Renal cortical epithelial cell (primary cell): ENCODE data around the gene TMEM151B. TPM values are rescaled to one million over a fixed set of nuclear protein-coding genes. Genes with fewer than 3 reads are reported as not detected.
"Not testable (repeated sequence)": the region's sequence is repeated elsewhere in the genome, so short reads cannot be mapped to it uniquely, and the experiment has no call there.

Experiments
- DNase-seq: peaks from one replicate; pipeline ENCODE4 v3.0.0-alpha.2; 2011; ENCODE audit warnings: low read depth
- total RNA-seq: library from RNA; depleted of rRNA; stranded (reverse); fragments of >200 nt; gene quantifications from 2 replicates; pipeline ENCODE4 v1.2.3, GENCODE V29; 2014

The TMEM151B gene
- total RNA-seq, 1 donor from 2014 or later: not detected

DNA sequence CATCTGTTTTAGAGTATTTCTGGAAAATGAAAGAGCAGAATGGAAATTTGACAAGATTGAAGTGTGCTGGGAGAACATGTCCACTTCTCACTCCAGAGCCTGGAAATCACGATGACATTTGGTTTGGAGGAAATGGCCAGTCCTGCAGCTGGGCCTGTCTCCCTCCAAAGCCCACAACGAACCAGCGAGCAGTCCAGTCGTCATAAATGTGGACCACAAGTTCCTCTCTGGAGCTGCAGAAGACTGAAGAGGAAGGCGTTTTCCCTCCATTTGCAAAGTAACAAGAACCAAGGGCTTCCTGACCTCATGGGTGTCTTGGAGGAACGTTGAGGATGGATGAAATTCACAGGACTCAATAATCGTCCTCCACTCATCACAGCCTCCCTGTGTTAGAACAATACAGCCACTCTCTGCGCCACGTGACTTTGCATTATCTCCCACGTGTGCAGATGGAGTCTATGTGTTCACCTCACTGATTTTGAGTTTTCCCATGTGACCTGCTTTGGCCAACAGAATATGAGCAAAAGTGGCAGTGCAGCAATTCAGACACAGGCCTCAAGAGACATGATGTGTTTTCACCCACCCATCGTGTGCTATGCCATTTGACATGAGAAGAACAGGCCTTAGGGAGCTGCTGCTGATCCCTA, 63.1 kb downstream of the TMEM151B start:
- DNase-seq: no peak

DNA sequence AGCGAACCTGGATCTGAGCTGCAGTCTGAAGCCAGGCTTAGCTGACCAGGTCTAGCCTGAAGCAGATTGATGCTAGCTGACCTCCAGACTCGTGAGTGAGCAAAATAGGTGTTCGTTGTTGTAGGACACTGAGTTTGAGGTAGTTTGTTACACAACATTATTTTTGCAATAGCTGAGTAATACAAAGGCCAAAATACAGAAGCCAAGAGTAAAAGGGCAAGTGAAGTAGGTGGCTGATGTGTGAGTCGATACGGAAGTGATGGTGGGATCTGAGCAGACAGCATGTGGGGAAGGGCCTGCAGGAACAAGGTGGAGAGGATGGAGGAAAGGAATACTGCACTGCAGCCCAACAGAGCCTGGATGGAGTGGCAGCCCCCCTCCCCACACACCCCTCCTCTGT, 63.7 kb downstream of the TMEM151B start:
- no peak for DNase-seq

DNA sequence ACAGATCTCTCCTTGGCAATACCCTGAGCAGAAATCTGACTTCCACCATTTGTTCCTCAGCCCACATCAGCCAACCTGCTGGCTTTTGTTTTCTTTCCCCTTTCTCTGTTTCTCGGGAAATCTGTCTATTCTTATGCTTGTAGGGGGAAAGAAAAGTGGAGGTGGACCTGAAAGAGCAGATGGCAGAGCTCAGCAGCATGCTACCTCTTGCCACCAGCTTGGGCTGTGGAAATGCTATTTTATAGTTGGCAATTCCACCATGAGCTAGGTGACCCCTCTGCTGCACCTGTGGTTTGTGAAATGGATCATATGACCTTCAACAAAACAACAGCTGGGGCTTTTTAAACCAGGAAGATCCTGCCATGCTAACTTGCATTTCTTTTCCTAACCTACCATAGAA, 65.4 kb downstream of the TMEM151B start:
- no peak for DNase-seq

DNA sequence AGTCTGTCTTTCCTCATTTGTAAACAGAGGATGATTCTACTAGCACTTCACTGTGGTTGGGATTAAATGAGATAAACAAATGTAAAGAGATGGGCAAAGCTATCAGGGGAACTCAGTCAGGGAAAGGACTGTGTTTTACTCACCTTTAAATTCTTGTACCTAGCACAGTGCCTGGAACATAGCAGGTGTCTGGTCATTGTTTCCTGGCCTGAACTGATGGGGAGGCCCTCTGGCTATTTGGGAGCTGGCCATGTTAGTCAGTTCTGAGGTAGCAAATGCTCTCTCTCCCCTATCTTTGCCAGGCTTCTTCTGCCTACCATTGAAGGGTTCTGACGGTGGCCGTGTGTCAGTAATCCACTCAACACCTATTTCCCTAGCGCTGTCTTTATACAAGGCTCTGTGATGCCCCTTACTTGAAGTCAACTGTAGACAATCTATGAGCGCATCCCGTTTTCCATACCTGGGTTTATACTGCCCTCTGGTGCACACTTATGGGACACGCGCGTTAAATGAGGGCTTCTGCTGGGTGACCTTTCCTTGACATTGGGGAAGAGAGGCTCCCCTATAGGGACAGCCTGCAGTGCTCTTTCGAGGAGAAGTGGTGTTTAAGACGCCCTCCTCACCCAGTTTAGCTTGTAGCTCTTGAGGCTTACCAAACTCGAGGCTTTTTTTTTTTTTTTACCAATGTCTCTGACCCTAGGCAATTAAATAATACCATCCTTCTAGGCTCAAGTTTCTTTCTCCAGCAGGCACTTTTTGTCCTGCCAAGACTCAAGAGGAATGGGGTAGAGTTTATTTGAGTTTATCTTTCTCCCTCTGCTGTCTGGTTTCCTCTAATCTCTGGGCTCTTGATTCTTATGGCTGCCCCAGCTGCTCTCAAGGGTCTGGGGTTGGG, 68.2 kb downstream of the TMEM151B start:
- DNase-seq: peak; percentile 46

DNA sequence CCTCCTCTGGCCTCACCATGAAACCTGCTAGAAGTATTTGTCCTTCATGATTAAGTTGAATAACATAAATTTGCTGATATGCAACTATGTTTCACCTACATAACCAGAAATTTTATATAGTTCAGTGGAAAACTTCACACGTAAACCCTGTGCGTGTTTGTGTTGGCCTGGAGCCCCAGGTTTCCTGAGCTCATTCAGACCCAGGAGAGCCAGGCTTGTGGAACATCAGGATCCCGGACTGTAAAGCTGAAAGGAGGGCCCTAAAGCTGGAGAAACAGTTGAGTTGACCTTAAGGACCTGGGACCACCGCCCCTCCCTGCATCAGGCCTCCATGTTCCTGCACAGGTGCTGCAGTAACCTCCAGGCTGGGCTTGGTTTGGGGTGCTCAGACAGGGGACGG, 69.1 kb downstream of the TMEM151B start:
- no peak for DNase-seq

DNA sequence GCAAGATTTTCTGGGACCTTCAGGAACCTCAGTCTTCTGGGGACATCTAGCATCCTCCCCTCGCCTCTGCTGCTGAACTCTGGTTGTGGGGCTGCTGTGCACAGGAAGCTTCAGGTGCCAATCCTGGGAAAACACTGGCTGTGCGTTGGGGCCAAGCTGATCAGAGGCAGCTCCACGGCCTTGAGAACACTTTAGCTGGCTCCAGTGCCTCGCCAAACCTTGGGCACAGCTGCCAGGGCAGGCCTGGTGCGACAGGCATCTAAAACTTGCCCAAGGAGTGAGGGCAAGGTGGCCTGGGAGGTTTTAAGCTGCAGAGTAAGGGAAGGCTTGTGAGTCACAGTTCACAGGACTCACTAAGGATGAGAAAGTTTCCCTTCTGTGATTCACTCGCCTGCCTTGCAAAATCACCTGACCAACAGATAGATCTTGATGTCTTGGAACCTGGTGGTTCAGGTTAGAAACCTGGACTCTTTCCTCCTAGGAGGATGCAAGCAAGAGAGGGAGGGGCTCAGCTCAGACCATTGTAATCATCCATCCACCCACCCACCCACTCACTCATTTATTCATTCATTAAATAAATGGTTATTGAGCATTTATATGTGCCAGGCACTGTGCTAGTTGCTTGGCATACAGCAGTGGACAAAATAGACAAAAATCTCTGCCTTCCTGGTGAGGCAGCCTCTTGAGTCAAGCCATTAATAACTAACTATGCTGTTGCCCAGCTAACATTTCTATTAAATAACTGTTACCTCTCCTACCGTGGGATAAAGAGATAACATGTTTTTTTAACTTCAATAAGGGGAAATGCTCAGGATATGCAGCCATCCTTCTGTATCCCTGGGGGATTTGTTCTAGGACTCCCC, 69.7 kb downstream of the TMEM151B start:
- peak; percentile 93 for DNase-seq

DNA sequence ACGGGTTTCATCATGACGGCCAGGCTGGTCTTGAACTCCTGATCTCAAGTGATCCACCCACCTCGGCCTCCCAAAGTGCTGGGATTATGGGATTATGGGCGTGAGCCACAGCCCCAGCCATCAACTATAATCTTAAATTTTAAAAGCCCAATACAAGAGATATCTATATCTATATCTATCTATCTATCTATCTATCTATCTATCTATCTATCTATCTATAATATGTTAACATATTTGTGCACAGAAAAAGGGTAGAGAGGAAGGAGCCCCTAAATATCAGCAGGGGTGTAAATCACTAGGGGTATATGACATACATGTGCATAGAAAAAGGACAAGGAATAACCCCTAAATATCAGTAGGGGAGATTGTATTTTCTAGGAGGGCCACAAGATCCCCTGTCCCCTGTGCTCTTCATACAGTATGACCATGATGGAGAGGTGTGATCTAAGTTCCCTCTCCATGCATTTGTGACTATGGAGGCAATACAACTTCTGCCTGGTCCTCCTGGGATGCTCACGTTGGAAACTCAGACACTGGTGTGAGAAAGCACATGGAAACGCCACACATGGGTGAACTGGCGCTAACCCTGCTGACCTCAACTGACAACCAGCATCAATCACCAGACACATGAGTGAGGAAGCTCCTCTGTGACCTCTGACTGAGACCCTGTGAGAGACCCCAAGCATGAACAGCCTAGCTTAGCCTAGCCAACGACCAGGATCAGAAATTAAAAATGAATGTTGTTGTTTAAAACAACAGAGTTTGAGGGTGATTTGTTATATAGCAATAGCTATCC, 71.0 kb downstream of the TMEM151B start:
- DNase-seq: peak; percentile 13

DNA sequence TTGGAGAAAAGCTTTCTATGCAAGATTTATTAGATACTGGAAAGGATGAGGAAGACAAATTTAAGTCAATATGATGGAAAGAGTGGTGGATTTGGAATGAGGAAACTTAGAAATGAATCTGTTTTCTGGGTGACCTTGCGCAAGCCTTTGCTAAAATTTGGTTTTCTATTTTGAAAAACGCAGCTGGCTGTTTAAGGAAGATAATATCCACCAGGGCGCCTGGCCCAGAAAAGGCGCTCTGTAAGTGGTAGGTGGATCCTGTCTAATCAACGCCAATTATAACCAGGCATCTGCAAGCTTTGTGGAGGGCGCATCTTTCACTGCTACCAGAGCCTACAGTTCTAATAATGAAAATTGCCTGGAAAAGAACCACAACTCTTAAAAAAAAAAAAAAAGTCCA, 71.8 kb downstream of the TMEM151B start:
- DNase-seq: no peak

DNA sequence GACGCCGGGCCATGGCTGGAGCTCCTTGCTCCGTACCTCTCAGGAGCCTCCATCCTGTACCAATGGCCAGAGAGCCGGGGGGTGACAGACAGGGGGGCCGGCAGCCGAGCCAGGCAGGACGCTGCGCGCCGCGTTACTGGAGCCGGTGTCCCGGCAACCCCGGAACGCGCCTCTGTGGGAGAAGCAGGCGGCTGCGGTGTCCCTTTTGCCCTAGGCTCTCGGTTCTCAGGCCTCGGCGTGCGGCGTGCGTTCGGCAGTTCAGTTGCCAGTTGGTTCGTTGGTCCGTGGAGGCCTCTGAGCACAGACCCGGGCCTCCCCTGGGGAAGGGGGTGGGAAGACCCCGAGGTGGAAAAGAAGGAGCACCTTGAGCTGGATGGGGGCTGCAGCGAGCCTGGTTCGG, 72.2 kb downstream of the TMEM151B start, which contains the start of gene SPATS1:
Gene SPATS1, plus strand, starts transcription at position 162 of the 400 bp plus-strand sequence. CDS start 446 bp downstream, outside the sequence.
- DNase-seq: no peak

DNA sequence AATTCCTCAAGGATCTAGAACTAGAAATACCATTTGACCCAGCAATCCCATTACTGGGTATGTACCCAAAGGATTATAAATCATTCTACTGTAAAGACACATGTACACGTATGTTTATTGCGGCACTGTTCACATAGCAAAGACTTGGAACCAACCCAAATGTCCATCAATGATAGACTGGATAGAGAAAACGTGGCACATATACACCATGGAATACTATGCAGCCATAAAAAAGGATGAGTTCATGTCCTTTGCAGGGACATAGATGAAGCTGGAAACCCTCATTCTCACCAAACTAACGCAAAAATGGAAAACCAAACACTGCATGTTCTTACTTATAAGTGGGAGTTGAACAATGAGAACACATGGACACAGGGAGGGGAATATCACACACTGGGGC, 76.6 kb downstream of the TMEM151B start:
- DNase-seq: not testable (repeated sequence)

DNA sequence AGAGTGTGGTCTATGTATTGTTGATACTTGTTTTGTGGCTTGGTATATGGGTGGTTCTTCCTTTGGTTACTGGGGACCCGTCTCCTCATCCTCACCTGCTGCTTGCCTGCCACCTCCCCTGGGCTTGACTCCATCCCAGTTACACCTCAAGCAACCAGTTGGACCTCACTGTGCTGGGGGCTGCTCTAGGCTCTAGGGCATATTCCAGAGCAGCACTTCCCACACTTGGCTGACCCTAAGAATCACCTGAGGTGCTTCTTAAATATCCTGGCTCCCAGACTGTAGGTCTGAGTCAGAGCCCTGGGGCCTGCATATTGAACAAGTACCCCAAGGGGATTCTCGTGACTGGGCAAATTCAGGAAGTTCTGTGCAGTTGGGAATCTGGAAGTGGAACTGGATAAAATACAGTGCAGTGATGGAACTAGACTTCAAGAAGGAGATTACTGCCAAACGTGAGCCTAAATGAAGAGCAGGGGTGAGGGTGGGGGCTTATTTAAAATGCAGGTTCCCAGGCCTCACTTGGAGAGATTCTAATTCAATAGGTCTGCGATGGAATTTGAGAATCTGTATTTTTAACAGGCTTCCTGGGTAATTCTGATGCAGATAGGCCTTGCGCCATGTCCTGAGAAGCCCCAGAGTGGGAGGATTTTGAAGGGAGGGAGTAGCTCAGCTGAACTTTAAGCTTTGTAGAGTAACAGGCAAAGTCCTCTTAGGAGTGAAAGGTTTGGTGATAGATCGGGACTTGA, 79.8 kb downstream of the TMEM151B start:
- peak; percentile 9 for DNase-seq

DNA sequence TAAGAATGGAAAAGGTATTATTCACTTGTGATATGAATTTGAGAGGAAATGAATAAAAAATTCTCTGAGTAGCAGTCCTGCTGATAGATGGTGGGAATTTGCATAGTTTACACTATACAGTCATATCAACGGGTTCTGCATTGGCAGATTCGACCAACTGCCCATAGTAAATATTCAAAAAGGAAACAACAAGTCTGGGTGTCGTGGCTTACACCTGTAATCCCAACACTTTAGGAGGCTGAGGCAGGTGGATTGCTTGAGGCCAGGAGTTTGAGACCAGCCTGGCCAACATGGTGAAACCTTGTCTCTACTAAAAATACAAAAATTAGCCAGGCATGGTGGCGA, 80.4 kb downstream of the TMEM151B start:
- not testable (repeated sequence) for DNase-seq

DNA sequence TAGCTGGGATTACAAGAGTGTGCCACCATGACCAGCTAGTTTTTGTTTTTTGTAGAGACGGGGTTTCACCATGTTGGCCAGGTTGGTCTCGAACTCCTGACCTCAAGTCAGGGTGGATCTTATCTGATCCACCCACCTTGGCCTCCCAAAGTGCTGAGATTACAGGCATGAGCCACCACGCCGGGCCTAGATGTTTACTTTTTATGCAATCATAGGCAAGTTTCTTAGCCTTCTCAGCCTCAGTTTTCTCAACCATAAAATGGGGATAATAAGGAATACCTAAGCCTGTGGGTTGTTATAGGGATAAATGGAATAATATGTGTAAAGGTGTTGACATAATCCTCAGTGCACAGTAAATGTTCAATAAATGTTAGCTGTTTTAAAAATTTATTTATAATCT, 82.0 kb downstream of the TMEM151B start:
- DNase-seq: no peak

DNA sequence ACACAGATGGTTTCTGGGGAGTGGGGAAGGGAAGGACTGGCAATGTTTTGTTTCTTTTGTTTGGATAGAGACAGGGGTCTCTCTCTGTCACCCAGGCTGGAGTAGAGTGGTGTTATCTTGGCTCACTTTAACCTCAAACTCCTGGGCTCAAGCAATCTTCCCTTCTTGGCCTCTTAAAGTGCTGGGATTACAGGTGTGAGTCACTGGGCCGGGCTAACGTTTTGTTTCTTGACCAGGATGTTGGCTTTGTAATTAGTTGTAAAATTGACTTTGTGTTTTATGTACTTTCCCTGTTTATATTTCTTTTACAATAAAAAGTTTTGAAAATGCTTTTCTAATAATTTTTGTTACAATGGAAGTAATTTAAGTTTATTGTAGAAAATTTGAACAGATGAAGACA, 83.1 kb downstream of the TMEM151B start:
- DNase-seq: no peak

DNA sequence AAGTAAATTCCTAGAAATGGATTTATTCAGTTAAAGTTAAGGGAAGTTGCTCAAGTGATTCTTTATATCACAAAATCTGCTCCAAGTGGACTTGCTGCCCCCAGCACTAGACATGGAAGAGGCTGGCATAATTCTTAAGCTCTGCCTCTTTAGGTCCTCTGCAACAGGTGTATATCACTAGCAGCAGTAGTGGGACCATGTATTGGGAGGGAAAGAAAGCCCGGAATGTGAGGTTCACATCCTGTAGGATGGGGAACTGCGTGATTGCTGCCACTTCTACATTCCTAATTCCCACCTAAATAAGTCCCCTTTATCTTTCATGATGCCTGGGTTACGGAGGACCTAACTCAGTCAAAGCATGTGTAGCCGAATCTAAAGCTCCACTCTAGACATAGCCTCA, 85.4 kb downstream of the TMEM151B start:
- DNase-seq: no peak

DNA sequence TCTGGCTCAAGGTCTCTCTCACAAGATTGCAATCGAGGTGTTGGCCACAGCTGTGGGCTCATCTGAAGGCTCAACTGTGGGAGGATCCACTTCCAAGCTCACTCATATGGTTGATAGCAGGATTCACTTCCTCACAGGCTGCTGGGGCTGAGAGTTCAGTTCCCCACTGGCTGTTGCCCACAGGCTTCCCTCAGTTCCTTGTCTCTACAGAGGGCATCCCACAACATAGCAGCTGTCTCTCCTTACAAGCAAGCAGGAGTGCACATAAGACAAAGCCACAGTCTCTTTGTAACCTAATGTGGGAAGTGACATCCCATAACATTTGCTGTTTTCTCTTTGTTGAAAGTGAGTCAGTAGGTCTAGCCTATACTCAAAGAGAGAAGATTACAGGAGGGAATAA, 86.2 kb downstream of the TMEM151B start:
- DNase-seq: no peak
